ENCODE data around the gene LAS1L.
A peak's percentile ranks its signal among the peaks of the same experiment; 100 is the strongest.

DNA sequence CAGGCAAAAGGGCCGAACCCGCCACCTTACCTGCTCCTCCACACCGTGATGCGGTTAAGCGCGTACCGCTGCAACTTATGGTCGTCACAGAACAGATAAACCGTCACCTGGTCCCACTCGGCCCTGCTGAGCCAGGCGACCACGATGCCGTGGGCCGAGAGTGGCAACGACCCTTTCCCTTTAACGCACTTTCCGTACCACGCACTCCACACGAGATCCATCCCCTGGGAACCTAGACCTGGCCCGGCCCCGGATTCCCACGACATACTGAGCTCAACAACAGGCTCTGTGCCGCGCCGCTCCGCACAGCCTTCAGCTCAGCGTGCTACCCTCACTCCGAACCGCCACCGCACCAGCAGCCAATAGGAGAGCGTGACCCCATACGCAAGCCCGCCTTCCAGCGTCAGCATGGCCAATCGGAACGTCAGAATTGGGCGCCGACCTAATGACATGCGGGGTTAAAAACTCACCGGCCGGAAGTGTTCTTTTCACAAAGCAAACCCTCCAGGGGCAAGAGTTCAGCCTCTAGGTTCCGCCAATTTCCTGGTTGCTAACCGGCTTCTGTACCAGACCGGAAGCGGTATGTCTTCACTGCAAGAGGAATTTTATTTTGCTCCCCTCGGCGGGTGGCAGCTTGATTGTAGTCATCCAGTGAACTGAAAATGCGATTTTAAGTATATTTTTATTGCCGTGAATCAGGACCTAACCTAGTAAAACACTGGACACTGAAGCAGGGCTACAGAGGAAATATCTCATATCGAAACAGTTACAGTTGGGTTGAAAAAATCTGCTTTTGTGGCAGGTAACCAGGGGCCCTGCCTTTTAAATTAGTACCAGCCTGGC lies at the start of gene LAS1L:
- TF ChIP-seq POLR2AphosphoS5 (IDR thresholded peaks at IDR 0.05; ENCODE audit: low read depth, low read length), result peak; percentile 48; the same call in 1 of the 2 replicates
- TF ChIP-seq TAF1 (IDR thresholded peaks at IDR 0.05; ENCODE audit: low read depth, low read length), result peak; percentile 83
- TF ChIP-seq POLR2A (IDR thresholded peaks at IDR 0.05; ENCODE audit: low read depth, low read length), result peak; percentile 77
- no peak for TF ChIP-seq SPI1 (IDR thresholded peaks at IDR 0.05; ENCODE audit: low read depth, low read length)
- TF ChIP-seq POU2F2 (IDR thresholded peaks at IDR 0.05; ENCODE audit: low read depth, low read length), result no peak
- TF ChIP-seq PAX5 (IDR thresholded peaks at IDR 0.05; ENCODE audit: insufficient read depth, low read length, severe bottlenecking), result no peak
